Epithelial cell of proximal tubule (primary cell): ENCODE results near the gene RNF38. TPM values are rescaled to one million over a fixed set of nuclear protein-coding genes. Genes with fewer than 3 reads are reported as not detected.
"Not testable (repeated sequence)": the region's sequence is repeated elsewhere in the genome, so short reads cannot be mapped to it uniquely, and the experiment has no call there.

ENCODE experiments used
- DNase-seq: peaks from one replicate; pipeline ENCODE4 v3.0.0-alpha.2; 2011; ENCODE audit warnings: low read depth
- H3K4me3 ChIP-seq: 2 replicates; pipeline ENCODE4 v1.5.1; 2011; ENCODE audit warnings: low read depth, mild to moderate bottlenecking, low read length
- total RNA-seq: library from RNA; depleted of rRNA; stranded (reverse); fragments of >200 nt; gene quantifications from 2 replicates; pipeline ENCODE4 v1.2.3, GENCODE V29; 2015
- TF ChIP-seq, protein P1 (sequence below): conservative IDR thresholded peaks from 2 replicates; pipeline ENCODE4 v1.5.1; 2012; ENCODE audit warnings: low read depth, mild to moderate bottlenecking, low read length

Gene RNF38
- total RNA-seq, 1 donor from 2014 or later = 15.8 TPM

GRCh38 chr9:36396985-36397384, 3.1 kb downstream of the RNF38 start:
- DNase-seq = no peak
- H3K4me3 ChIP-seq = no peak overlapping the region
- TF ChIP-seq, protein P1, sequence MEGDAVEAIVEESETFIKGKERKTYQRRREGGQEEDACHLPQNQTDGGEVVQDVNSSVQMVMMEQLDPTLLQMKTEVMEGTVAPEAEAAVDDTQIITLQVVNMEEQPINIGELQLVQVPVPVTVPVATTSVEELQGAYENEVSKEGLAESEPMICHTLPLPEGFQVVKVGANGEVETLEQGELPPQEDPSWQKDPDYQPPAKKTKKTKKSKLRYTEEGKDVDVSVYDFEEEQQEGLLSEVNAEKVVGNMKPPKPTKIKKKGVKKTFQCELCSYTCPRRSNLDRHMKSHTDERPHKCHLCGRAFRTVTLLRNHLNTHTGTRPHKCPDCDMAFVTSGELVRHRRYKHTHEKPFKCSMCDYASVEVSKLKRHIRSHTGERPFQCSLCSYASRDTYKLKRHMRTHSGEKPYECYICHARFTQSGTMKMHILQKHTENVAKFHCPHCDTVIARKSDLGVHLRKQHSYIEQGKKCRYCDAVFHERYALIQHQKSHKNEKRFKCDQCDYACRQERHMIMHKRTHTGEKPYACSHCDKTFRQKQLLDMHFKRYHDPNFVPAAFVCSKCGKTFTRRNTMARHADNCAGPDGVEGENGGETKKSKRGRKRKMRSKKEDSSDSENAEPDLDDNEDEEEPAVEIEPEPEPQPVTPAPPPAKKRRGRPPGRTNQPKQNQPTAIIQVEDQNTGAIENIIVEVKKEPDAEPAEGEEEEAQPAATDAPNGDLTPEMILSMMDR = no peak

DNA sequence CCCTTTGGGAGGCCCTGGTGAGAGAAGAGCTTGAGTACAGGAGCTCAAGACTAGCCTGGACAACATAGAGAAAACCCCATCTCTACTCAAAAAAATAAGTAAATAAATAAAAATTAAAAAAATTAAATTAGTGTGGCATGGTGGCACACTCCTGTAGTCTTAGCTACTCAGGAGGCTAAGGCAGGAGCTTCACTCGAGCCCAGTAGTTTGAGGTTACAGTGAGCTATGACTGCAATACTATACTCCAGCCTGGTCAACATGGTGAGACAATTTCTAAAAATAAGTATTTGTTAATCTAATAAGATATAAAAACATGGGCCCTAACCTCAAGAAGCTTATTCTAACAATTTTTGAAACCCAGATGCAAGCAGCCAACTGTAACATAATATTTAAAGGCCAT, 7.6 kb downstream of the RNF38 start:
- H3K4me3 ChIP-seq = no peak overlapping the region
- TF ChIP-seq, protein P1 = no peak
- no peak for DNase-seq

DNA sequence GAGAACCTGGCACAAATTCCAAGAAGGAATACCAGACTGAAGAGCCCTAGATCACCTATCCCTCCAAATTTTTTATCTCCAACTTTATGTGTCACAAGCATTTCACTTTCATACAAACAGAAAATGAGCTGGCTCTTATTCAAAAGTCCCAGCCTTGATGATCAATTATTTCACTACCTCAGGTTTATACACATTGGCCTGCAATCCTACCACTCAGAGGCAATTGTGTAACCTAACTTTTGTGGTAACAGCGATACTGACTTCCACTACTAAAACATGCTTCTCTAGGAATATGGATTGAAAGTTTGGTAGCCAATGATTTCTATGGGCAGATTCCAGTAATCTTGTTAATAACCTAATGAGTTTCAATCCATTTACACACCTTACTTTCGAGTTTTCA, 10.5 kb downstream of the RNF38 start:
- no peak for DNase-seq
- TF ChIP-seq, protein P1 = no peak
- H3K4me3 ChIP-seq = no peak overlapping the region

- not testable (repeated sequence) for H3K4me3 ChIP-seq, DNase-seq
Measured at GRCh38 chr9:36386396-36386965, 13.6 kb downstream of the RNF38 start.

- DNase-seq = no peak
- TF ChIP-seq, protein P1 = no peak
Measured at GRCh38 chr9:36382484-36382883, 17.6 kb downstream of the RNF38 start.

DNA sequence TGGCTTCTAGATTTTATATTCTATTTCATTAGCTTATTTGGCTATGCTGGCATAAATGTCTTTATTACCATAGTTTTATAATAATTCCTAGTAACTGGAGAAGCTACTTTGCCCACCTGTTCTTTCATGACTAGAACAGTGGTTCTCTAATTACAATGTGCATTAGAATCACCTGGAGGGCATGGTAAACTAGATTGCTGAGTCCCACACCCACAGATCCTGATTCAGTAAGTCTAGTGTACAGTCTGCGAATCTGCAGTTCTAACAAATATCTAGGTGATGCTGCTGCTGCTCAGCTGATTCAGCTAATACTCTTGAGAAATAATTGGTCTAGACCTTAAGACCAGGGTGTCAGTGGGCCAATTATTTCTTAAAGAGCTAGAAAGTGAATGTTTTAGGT, 35.5 kb downstream of the RNF38 start:
- DNase-seq = no peak
- TF ChIP-seq, protein P1 = no peak
- H3K4me3 ChIP-seq = no peak overlapping the region

More at GRCh38 chr9:36382484-36382883, 17.6 kb downstream of the RNF38 start:
- H3K4me3 ChIP-seq = no peak overlapping the region

GRCh38 chr9:36363448-36363847, 36.6 kb downstream of the RNF38 start:
- TF ChIP-seq, protein P1 = no peak
- DNase-seq = no peak

More at GRCh38 chr9:36363448-36363847, 36.6 kb downstream of the RNF38 start:
- no peak overlapping the region for H3K4me3 ChIP-seq
